T-helper 2 cell treated with Interferon-gamma antibody and Interleukin-4, amounts not matched to agents 100 ng/mL and 5 ng/mL, for 36 hours (primary cell): Measurements from ENCODE around the gene POLDIP3. TPM values are rescaled to one million over a fixed set of nuclear protein-coding genes. Genes with fewer than 3 reads are reported as not detected.

Experiments used
- intact Hi-C: fragments of 100-400 bp; cut with micrococcal nuclease; formaldehyde crosslinking; loops from one replicate; pipeline ENCODE4 v1.15.1; 2023
- total RNA-seq: library from RNA; stranded (reverse); gene quantifications from 2 replicates; pipeline ENCODE4 v1.2.3, GENCODE V29; 2022

Gene POLDIP3
- total RNA-seq, 1 donor from 2014 or later: 87.7 TPM

DNA sequence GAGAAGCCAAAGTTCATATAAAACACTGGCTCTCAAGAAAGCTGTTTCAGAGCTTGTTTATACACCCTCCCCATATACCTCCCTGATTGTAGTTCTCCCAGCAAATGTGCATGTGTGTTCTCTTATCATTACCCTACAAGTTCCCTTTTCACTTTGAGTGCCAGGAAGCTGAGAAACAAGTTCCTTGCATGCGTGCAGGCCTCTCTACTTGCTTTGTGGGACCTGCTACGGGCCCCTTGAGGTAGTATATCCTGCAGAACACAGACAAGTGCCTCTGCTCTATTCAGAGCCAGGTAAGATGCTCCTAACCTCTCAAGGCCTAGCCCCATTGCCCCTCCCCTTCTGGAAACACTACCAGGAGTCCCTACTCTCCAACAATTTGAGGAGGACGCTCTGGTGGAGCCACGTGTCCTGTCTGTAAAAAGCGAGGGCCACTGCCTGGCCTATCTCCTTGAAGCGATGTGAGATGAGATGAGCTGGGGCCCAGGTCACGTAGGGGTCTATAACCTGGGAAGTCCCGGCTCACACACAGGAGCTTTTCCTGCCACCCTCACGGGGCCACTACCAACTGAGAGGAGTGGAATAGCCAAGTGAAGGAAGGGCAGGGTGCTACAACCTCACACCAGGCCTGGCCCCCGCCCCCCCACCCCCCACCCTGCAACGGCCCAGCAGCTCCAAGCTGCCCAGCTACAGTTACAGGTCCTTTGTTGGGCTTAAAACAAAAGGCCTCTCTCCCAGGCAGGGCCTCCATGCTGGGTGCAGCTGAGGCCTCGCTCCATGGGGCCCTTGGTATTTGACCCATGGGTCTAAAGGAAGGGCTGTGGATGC is 28.3 kb upstream of the POLDIP3 start:
- intact Hi-C loops: no loop called here

DNA sequence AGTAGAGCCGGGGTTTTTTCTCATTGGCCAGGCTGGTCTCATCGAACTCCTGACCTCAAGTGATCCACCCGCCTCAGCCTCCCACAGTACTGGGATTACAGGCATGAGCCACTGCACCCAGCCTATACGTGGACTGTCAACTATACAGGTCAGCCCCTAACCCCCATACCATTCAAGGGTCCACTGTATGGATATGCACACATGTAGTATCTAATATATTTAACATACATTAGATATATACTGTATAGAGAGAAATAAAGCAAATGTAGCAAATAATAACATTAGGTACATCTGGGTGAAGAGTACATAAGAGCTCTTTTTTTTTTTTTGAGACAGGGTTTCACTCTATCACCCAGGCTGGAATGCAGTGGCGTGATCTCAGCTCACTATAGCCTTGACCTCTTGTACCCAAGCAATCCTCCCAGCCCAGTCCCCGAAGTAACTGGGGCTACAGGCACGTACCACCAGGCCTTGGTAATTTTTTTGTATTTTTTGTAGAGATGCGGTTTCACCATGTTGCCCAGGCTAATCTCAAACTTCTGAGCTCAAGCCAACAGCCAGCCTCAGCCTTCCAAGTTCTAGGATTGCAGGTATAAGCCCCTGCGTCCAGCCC is 27.2 kb upstream of the POLDIP3 start:
- intact Hi-C loops: no loop called here

DNA sequence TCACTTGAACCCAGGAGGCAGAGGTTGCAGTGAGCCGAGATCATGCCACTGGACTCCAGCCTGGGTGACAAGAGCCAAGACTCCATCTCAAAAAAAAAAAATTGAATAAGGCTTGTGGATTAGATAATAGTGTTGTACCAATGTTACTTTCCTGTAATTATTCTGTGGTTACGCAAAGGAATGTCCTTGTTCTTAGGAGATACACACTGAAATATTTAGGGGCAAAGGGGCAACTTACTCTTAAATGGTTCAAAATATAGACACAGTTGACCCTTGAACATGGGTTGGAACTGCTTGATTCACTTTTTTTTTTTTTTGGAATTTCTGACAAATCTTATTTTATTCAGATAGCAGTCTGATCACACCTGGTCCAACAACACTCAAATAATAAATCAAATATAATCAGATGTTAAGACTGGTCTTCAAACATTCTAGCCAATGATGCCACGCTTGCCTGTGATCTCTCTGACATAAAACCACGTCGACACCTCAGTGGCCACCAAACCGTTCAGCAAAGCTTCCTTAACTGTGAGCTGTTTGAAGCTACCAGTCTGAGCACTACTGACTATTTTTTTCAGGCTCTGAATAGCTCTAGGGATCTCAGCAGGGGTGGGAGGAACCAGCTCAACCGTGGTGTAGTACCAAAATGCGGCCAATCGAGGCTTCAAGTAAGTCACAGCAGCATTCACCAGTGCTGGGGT is 25.0 kb upstream of the POLDIP3 start:
- intact Hi-C loops: no loop called here

DNA sequence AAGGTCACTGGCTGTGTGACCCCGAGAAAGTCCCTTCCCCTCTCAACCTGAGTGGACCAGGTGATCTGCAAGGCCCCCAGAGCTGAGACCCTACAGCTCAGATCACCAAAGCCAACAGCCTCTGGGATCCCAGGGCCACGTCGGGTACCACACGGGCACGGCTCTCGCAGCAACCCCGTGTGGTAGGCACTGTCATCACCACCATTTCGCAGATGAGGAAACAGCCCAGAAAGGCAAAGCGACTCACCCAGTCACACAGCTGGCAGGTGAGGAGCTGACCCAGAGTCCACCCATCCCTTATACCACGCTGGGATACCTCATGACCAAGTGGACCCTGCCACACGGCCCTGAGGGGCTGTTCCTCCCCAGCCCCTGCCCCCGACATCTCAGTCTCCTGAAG is 22.9 kb upstream of the POLDIP3 start:
- intact Hi-C loops: no loop called here

DNA sequence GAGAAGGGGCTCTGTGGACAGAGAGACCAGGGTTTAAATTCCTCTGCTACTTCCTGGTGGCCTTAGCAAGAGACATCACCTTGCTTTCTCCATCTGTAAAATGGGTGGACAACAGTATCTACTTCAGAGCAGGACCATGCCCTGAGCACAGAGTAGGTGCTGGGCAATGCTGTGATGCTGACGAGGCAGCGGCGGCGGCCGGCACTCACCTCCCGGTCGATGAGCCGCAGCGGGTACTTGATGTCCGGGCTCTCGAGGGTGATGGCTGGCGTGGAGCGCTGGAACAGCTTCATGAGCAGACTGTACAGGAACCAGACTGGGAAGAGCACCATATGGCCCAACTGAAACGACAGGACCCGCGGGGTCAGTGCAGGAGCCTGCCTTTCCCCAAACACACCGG is 21.8 kb upstream of the POLDIP3 start:
- intact Hi-C loops: no loop called here

DNA sequence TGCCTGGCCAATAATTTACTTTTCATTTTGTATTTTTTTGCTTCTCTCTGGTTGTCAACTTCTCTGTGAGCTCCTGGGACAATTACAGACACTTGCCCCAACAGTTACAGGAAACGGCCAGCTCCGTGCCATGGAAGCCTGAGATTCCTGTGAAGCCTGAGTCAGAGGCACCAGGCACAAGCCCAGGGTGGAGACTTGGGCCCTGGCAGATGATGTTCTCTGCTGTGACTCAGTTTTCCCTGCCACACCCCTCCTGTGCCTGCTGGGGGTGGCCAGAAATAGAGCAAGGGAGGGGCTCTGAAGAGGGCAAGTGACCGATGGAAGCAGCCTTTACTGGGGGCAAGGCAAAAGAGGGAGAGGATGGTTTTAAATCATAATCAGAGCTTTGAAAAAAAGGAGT is 20.8 kb upstream of the POLDIP3 start:
- intact Hi-C loops: no loop called here

DNA sequence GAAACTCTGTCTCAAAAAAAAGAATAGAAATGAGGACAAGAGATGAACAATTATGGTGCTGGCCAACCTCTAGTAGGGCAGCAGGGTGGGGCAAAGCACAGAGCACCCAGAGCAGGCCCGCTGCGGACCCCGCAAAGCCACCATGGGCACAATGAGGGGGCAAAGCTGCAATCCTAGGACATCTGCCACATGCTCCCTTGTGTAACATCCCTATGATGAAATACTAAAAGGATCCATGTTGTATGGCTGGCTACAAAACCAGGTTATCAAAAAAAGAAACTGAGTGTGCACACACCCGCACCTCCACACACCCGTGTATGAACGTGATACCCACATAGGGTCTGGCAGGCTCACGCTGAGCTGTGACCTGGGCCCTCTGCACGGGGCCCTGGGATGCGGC is 18.3 kb upstream of the POLDIP3 start:
- intact Hi-C loops: no loop called here

DNA sequence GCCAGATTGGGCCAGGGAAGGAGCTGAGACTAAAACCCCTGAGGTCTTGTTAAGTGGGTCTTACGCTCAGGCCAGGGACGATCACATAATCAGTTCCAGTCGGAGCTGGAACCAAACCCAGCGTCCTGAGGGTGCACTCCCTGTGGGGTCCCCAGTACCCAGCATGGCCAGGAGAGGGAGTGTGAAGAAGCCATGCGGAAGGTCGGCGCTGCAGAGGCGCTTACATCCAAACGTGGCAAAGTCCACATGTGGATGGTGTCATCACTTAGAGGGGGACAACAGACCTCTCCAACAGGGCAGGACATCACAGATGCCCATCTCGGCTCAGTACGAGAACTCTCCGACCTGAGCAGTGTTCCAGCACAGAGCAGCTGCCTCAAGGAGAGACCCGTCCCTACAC is 17.4 kb upstream of the POLDIP3 start:
- intact Hi-C loops: no loop called here

DNA sequence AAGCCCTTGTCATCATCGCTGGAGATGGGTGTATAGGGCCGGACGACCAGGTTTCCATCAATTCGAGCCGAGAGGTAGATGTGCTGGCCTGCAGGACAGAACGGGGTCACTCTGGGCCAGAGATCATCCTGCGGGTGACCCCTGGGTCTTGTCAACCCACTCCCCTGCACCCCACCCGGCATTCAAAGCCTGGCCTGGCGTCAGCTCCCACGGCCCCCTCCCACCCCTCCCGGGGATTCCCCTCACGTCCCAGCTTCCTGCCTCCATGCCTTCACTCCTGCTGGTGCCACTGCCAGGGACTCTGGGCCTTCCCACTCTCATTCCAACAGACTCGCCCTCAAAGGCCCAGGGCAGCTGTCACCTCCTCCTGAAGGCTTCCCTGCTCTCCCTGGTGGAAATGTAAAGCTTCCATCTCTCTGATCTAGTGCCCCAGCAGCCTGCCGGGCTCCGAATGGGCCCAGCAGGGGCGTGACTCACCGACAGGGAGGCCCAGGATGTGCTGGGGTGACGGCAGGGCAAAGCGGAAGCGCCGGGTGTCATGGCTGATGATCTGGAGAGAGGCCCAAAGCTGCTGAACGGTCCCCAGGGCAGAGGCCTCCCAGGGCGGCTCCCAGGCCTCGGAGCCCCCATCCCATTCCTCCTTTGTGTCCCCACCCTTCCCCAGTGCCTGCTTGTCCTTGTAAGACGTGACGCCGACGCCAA is 16.4 kb upstream of the POLDIP3 start:
- intact Hi-C loops: no loop called here

DNA sequence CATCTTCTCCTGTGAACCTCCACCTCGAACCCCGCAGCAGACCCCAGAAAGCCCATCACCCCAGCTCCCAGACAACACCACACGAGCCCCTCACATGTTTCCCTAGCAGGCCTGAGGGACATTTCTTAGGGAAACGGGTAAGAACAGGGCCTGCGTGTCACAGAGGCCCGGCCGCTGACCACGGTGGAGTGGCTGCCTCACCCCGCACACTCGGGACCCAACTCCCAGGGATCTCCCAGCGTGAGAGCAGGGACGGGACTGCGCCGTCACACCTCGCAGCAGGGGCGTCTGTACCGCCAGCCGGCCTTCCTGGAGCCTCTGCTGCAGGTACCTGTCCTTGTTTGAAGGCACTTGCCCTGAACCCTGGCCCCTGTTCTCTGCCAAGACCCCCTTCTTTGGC is 15.5 kb upstream of the POLDIP3 start:
- intact Hi-C loops: no loop called here

DNA sequence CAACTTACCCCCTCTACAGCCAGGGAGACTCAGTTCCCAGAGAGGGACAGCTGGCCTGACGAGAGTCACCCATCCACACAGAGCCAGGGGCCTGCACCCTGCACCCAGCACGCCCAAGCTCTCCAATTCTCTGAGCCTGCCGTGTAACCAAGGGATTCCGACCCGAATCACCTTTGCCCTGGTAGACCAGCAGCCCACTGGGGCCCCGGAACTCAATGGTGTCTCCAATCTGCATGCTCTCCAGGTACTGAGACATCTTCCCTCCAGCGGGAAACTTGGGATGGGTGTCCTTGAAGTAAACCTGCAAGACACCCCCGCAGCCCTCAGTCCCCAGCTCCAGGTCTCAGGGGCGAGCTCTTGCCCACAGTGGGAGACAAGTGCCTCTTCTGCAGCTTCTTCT is 13.3 kb upstream of the POLDIP3 start:
- intact Hi-C loops: no loop called here

DNA sequence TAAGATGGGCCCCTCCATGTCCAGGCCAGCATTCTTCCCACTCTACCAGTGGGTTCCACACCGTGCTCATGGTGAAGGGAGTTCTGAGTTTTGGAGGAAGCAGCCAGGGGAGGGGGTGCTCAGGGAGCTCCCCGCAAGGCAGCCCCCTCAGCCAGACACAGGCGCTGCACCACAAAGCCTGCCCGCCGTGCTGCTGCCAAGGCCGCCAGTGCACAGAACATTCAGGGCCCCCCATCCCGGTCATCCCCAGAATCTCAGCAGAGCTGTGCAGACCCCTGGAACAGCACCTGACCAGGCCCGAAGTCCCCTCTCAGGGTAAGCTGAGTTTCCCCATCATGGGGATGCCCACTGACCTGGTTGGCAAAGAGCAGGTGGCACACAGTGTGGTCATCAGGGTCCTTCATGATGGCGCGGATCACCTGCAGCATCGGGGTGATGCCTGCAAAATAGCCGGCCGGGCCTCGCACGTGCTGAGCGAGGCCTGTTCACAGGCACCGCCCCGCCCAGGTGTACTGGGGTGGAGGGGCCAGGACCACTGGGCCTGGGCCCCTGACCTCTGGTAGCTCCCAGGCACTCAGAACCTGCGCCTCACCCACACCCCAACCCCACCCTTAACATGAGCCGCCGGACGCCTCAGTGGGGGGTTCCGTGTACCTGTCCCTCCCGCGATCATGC is 12.4 kb upstream of the POLDIP3 start:
- intact Hi-C loops: no loop called here

DNA sequence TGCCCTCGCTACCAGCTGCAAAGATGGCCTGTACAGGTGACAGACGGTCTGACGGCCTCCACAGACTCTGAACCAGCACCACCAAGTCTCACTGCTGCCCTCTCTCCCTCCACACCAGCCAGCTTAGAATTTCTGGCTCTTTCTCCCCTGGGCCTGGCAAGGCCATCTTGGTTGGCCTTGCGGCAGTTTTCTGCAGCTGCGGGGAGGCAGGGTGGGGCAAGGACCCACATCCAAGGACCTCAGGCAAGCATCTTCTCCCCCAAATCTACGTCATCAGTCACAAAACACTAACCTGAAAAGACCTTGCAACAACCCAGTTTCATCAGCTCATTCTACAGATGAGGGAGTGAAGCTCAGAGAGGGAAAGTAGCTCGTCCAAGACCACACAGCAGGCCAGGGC is 11.7 kb upstream of the POLDIP3 start:
- intact Hi-C loops: no loop called here

DNA sequence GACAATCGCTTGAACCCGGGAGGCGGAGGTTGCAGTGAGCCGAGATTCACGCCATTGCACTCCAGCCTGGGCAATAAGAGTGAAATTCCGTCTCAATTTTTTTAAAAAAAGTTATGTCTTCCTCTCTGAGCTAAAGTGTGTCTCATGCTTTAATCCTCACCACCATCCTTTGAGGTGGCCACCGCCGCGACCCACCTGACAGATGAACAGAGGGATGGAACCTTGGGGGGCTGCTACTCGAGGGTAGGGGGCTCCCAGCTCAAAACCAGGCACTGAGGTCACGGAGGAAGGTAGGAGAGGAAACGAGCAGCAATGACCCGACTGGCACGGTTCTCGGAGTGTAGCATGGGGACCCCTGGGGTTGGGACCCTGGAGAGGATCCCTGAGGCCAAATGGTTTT is 10.7 kb upstream of the POLDIP3 start:
- intact Hi-C loops: no loop called here

DNA sequence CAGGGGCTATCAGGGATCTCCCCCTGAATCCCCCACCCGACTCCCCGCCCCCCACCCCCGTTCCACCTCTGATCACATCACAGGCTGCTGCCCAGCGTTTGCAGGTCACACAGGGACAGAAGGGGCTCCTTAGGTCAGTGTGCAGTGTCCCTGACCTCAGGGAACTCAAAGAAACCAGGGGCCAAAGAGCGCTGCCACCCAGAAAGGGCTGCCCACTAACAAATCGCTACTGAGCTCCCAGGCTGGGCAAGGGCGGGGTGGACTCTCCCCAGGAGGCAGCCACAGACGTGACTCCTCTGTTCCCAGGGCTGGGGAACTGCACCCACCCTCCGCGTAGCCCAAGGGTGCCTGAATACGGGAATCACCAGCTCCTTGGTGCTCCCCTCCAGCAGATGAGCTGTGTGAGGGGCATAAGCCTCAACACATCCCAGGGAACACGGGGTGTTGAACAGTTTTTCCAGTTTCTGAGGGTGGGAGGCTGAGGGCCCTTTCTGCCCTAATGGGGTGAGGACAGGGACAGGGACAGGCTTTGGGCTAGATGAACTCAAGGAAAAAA is 9.9 kb upstream of the POLDIP3 start:
- intact Hi-C loops: no loop called here

DNA sequence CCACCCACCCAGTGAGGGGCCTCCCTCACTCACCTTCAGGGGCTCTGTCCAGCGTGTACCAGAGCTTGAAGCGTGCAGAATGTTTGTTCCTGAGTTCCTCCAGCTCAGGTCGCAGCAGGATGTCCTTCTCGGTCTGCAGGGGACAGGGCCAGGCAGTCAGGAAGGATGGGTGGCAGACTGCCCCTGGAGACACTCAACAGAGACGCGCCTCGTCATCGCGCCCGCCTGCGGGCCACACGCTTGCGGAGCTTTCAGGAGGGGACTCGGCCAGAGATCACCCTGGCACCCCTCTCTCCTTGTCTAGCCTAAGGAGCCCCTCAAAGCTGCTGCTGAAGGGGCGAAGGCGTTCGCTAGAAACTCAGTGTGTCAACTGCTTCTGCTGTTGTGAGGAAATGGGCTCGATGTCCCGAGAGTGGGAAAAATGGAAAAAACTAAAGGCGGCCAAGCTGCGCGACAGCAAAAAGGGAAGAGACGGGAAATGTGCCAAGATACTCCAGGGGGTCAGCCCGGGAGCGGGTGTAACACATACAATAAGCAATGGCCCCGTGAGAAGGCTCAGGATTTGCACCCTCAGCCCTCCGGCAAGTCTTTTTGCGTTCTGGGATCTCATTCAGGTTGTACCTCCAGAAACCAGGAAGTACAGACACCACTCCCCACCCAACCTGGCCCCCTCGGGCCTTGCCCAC is 9.2 kb upstream of the POLDIP3 start:
- intact Hi-C loops: no loop called here

DNA sequence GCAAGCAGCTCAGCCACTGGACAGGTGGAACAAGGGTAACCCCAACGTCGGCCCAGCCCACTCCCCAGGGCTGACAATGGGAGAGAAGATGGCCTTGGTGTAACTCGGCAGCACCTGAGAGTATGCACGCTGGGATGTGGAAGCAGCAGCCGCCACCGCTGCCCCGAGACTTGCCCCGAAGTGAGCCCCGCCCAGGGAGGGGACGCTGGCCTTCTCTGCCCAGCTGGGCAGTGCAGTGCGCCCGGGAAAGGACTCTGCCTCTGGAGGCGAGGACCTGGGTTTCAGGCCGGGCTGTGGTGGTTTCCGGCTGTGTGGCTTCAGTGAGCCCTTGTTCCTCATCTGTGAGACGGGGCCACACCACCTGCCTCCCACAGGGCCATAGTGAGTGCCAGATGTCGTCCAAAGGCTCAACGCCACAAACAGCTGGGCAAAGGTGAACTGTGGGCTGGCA is 8.6 kb upstream of the POLDIP3 start:
- intact Hi-C loops: no loop called here

DNA sequence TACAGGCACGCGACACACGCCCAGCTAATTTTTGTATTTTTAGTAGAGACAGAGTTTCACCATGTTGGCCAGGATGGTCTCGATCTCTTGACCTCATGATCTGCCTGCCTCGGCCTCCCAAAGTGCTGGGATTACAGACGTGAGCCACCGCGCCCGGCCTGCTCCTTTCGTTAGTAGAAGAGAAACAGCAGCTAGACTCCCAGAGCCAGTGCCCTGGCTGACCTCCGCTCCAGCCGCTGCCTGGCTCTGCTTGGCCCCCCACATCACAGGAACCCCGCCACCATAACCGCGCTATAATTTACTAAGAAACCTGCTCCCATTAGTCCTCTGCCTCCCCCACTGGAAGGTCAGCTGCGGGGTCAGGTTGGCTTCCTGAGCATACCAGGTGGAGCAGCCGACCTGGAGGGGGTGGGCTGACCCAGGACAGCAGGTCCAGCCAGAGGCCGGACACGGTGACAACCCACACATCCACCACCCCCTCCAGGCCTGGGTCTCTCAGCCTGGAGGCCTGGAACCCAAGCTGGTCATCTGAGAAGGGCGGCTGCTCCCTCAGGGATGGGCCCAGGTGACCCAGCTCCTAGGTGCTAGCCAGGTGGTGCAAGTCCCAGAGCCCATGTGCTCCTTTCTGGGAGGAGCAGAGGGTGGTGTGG is 7.5 kb upstream of the POLDIP3 start:
- intact Hi-C loops: no loop called here

DNA sequence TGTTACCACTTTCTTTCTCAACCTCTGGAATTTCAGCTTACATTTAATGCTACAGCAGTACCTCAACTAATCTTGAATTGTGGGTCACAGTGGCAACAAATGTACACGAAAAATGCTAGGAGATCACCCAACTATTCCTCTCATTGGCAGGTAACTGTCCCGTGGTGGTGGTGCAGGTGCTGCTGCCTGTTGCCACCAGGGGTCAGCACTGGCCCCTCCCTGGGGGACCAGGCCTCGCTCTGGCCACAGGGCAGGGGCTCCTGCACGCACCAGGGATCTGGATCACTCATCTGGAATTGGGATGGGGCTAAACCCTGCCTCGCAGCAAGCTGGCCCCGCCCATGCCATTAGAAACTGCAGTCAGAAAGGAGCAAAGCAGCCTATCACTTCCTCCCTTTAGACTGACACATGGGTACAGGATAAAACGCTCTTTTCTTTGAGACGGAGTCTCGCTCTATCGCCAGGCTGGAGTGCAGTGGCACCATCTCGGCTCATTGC is 6.9 kb upstream of the POLDIP3 start:
- intact Hi-C loops: no loop called here

DNA sequence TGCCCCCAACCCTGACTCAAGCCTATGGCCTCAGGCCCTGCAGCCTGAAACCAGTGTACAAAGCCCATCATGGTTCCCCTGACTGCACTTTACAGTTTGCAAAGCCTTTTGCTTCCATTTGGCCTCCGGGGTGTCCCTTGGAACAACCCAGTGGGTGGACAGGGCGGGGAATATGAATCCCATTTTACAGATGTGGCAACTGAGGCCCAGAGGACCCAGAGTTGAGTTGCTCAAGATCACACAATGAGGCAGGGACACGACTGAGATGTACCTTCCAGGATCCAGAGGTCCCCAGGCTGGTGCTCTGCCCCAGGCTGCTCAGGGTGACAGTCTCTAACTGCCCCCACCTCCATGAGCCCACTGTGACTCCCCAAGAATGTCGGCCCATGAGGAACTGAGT is 5.4 kb upstream of the POLDIP3 start:
- intact Hi-C loops: no loop called here
